PC-9 (cell line): ENCODE measurements around the gene ACP2. TPM values are rescaled to one million over a fixed set of nuclear protein-coding genes. Genes with fewer than 3 reads are reported as not detected.
"Not testable (repeated sequence)": the region's sequence is repeated elsewhere in the genome, so short reads cannot be mapped to it uniquely, and the experiment has no call there.

ENCODE experiments used
- BruUV-seq: library from RNA; stranded (reverse); fragments of 400-500 nt; replicated peaks from 2 replicates; lab custom pipeline; 2021; lab: Mats Ljungman, UMichigan
- CTCF ChIA-PET: fragments of 300-600 bp; sonication (Branson Sonifier 250); formaldehyde crosslinking; loops from one replicate; lab custom pipeline; 2022; ENCODE audit warnings: antibody characterized with exemption; lab: Charles Lee
- POLR2A ChIA-PET: fragments of 300-600 bp; sonication (Branson Sonifier 250); formaldehyde crosslinking; loops from one replicate; lab custom pipeline; 2022; ENCODE audit warnings: antibody characterized with exemption; ENCODE audit not compliant: unreplicated experiment; lab: Charles Lee
- DNase-seq, 2 experiments: peaks; one replicate each; pipeline versions ENCODE4 v3.0.0 to v3.0.0-alpha.2; 2015 to 2022; ENCODE audit warnings: mixed read lengths in 1 of 2
- H2AFZ ChIP-seq: fragments of 200-600 bp; sonication (generic); 2 replicates; pipeline ENCODE4 v1.8.1; 2017; ENCODE audit warnings: antibody characterized with exemption
- H3F3A ChIP-seq: fragments of 200-600 bp; sonication (generic); 2 replicates; pipeline ENCODE4 v1.8.1; 2017; ENCODE audit warnings: antibody characterized with exemption, mild to moderate bottlenecking, low read depth; ENCODE audit not compliant: insufficient read depth
- H3K27ac ChIP-seq: fragments of 200-600 bp; sonication (generic); 2 replicates; pipeline ENCODE4 v1.6.1; 2016; ENCODE audit warnings: mixed run types
- H3K27me3 ChIP-seq: fragments of 200-600 bp; sonication (generic); 2 replicates; pipeline ENCODE4 v1.6.1; 2016; ENCODE audit warnings: low read depth, mixed run types; ENCODE audit not compliant: insufficient read depth
- H3K36me3 ChIP-seq: fragments of 200-600 bp; sonication (generic); 2 replicates; pipeline ENCODE4 v1.6.1; 2016; ENCODE audit warnings: low read depth, mixed run types
- H3K4me1 ChIP-seq: fragments of 200-600 bp; sonication (generic); replicated peaks from 2 replicates; pipeline ENCODE4 v1.6.1; 2016; ENCODE audit warnings: mixed run types; ENCODE audit not compliant: insufficient read depth
- H3K4me2 ChIP-seq: fragments of 200-600 bp; sonication (generic); 2 replicates; pipeline ENCODE4 v1.6.1; 2017; ENCODE audit warnings: mixed run types
- H3K4me3 ChIP-seq: fragments of 200-600 bp; sonication (generic); 2 replicates; pipeline ENCODE4 v1.6.1; 2016; ENCODE audit warnings: mixed run types
- H3K79me2 ChIP-seq: fragments of 200-600 bp; sonication (generic); 2 replicates; pipeline ENCODE4 v1.6.1; 2017; ENCODE audit warnings: low read depth, mixed run types
- H3K9me2 ChIP-seq: fragments of 200-600 bp; sonication (generic); 2 replicates; pipeline ENCODE4 v1.8.1; 2017; ENCODE audit warnings: mild to moderate bottlenecking; ENCODE audit not compliant: insufficient read depth
- H3K9me3 ChIP-seq: fragments of 200-600 bp; sonication (generic); 2 replicates; pipeline ENCODE4 v1.8.1; 2016; ENCODE audit warnings: low read depth; ENCODE audit not compliant: insufficient read depth
- H4K20me1 ChIP-seq: fragments of 200-600 bp; sonication (generic); 2 replicates; pipeline ENCODE4 v1.8.1; 2017; ENCODE audit not compliant: insufficient read depth
- CTCF ChIP-seq: fragments of 200-600 bp; sonication (generic); conservative IDR thresholded peaks from 2 replicates; pipeline ENCODE4 v1.6.1; 2017; ENCODE audit warnings: mixed run types, antibody characterized with exemption, mild to moderate bottlenecking, moderate library complexity
- EZH2 ChIP-seq: fragments of 200-600 bp; sonication (generic); IDR thresholded peaks from 2 replicates; pipeline ENCODE4 v1.8.0; 2017; ENCODE audit warnings: antibody characterized with exemption, low read depth
- intact Hi-C: fragments of 100-400 bp; cut with micrococcal nuclease; formaldehyde crosslinking; loops from one replicate; pipeline ENCODE4 v1.10.0; 2022; ENCODE audit not compliant: unreplicated experiment
- total RNA-seq: library from RNA; stranded (reverse); gene quantifications from 2 replicates; pipeline ENCODE4 v1.2.3, GENCODE V29; 2021

ACP2 gene
- total RNA-seq, 1 experiment from 2014 or later = 24.1 TPM

GRCh38 chr11:47192111-47192510, 56.5 kb downstream of the ACP2 start:
- H3K9me3 ChIP-seq = no peaks in the 10 kb centered on the region
- H4K20me1 ChIP-seq = no peaks in the 10 kb centered on the region
- peaks cover 83% of the 10 kb centered on the region for H3K4me1 ChIP-seq
- TF ChIP-seq CTCF (no peak), EZH2 (no peak)
- H3K4me2 ChIP-seq = peak overlapping the region; percentile 49
- POLR2A ChIA-PET = interaction anchor here (0.5 to 1.0 kb wide), 6 partner anchors 13 to 523 kb away, joined by 3 to 10 read pairs (median 6); partner anchors contain the start of genes AGBL2, DDB2 and NR1H3
- no peaks in the 10 kb centered on the region for H3K9me2 ChIP-seq
- peak; percentile 79 to 96 for DNase-seq
- CTCF ChIA-PET = interaction anchor here (1.0 kb wide), 1 partner anchor 68 kb away, joined by 3 read pairs; no protein-coding TSS in a partner anchor
- H2AFZ ChIP-seq = no peak overlapping the region
- no peaks in the 10 kb centered on the region for H3K27me3 ChIP-seq
- peak overlapping the region; percentile 91 for H3K27ac ChIP-seq
- intact Hi-C loops = no loop called here
- no peaks in the 10 kb centered on the region for H3K36me3 ChIP-seq
- BruUV-seq = no TSS peak
- peaks cover 64% of the 10 kb centered on the region for H3F3A ChIP-seq
- H3K79me2 ChIP-seq = no peaks in the 10 kb centered on the region
- no peak overlapping the region for H3K4me3 ChIP-seq

- H3K9me3 ChIP-seq, intact Hi-C loops, H3K79me2 ChIP-seq, H3K4me3 ChIP-seq, H2AFZ ChIP-seq, BruUV-seq, H3K36me3 ChIP-seq, H3K9me2 ChIP-seq, H3K27me3 ChIP-seq, H4K20me1 ChIP-seq: not testable (repeated sequence)
- DNase-seq = peak in 1 of 2 experiments; percentile 50
- Histone ChIP-seq H3K4me1 (peaks cover 90% of the 10 kb centered on the region), H3F3A (peaks cover 70% of the 10 kb centered on the region), H3K27ac (peak overlapping the region; percentile 91), H3K4me2 (0 out of 2 replicates have a peak overlapping the region, but pooled peaks have one; percentile 49)
- ChIA-PET POLR2A (interaction anchor here (1.0 kb wide), 1 partner anchor 23 kb away, joined by 10 read pairs; the partner anchor contains the start of gene DDB2), CTCF (interaction anchor here (0.6 kb wide), 1 partner anchor 76 kb away, joined by 3 read pairs; no protein-coding TSS in a partner anchor)
Observed at GRCh38 chr11:47191137-47191536, 57.5 kb downstream of the ACP2 start.

Other genes with a start within 250 kb of the ACP2 start
- 122 and 130 TPM in 2 replicates for gene ARFGAP2, start 71.9 kb downstream of the ACP2 start, total RNA-seq
- gene PACSIN3, start 62.4 kb downstream of the ACP2 start, total RNA-seq = 113 and 114 TPM in 2 replicates
- gene DDB2, start 33.8 kb downstream of the ACP2 start, total RNA-seq = 72.3 and 85.2 TPM in 2 replicates
- 71.5 and 90.4 TPM in 2 replicates for gene NR1H3, start 9.2 kb upstream of the ACP2 start, total RNA-seq
- 61.1 and 65.9 TPM in 2 replicates for gene MADD, start 21.3 kb upstream of the ACP2 start, total RNA-seq
- not detected in 2 replicates for gene MYBPC3, start 103.9 kb upstream of the ACP2 start, total RNA-seq
- not detected in 2 replicates for gene SPI1, start 129.7 kb upstream of the ACP2 start, total RNA-seq
- 28.8 and 32.3 TPM in 2 replicates for gene SLC39A13, start 159.8 kb upstream of the ACP2 start, total RNA-seq
- 160 and 222 TPM in 2 replicates for gene PSMC3, start 177.6 kb upstream of the ACP2 start, total RNA-seq
- gene RAPSN, start 200.3 kb upstream of the ACP2 start, total RNA-seq = 5.4 and 7.3 TPM in 2 replicates